Ovary (tissue), 3 donors: ENCODE measurements around the gene PRPS1.

ENCODE experiments used
- CTCF ChIP-seq, 3 donors: fragments of 450-650 bp in 2 of 3; fragments of 200-600 bp in 1 of 3; IDR thresholded peaks; one replicate each; pipeline versions ENCODE4 v1.5.1 to v1.8.0; 2016 to 2022; ENCODE audit warnings: antibody characterized with exemption in 3 of 3, mild to moderate bottlenecking in 1 of 3
- EP300 ChIP-seq: sonication (generic); formaldehyde crosslinking; IDR thresholded peaks from one replicate; pipeline ENCODE4 v1.6.1; 2017; ENCODE audit warnings: antibody characterized with exemption
- POLR2A ChIP-seq: fragments of 450-650 bp; IDR thresholded peaks from one replicate; pipeline ENCODE4 v1.6.1; 2017; ENCODE audit warnings: antibody characterized with exemption, mild to moderate bottlenecking, moderate library complexity
- donor health status: DM: no; HTN: no; CAD: no.

DNA sequence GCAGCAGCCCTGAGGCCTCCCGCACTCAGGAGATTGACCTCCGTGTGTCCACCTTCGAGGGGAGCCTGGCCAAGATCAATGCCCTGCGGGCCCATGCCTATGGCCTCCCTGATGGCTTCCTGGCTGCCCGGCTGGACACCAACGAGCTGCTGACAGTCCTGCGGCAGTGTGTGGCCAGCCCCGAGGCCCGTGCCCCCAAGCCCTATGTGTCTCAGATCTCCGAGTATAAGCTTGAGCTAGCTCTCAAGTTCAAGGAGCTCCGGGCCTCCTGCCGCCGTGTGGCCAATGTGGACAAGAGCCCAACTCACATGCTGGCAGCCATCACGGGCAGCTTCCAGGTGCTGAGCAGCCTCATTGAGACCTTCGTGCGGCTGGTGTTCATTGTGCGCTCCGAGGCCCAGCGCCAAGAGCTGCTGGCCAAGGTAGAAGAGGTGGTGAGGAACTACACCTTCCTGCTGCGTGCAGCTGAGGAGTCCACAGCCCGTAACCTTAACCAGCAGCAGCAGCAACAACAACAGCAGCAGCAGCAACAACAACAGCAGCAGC, 25.5 kb upstream of the PRPS1 start:
- no peak for TF ChIP-seq CTCF (IDR thresholded peaks at IDR 0.05)
- no peak for TF ChIP-seq POLR2A
- TF ChIP-seq EP300: no peak
